Stimulated activated CD4-positive, alpha-beta T cell treated with anti-CD3 and anti-CD28 coated beads, Interleukin-15, amount 100 ng/mL, for 48 hours (primary cell): ENCODE data around the gene DCDC1.

Experiments
- DNase-seq, 2 donors: peaks; one replicate each; pipeline ENCODE4 v3.0.0-alpha.2; 2020; ENCODE audit warnings: low read depth in 2 of 2

Gene DCDC1

GRCh38 chr11:30852645-30853044 lies 516.9 kb downstream of the DCDC1 start:
- DNase-seq, result no peak

- DNase-seq, result no peak
These were observed 517.4 kb downstream of the DCDC1 start for GRCh38 chr11:30852091-30852490.

DNA sequence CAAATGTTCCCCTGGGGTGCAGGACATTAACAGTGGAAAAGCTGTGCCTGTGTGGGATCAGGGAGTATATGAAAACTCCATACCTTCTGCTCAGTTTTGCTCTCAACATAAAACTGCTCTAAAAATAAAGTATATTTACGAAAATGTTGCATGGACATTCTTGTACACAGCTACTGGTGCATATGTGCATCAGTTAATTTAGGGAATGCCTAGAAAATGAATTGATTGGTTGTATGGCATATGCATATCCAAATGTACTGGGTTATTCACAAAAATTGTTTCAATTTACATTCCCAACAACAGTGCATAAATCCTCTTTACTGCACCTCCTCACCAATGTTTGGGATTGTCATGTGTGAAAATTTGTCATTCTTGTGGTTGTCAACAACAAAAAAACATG lies 532.3 kb downstream of the DCDC1 start:
- DNase-seq, result no peak

- no peak for DNase-seq
These were observed 536.7 kb downstream of the DCDC1 start for GRCh38 chr11:30832831-30833230.

DNA sequence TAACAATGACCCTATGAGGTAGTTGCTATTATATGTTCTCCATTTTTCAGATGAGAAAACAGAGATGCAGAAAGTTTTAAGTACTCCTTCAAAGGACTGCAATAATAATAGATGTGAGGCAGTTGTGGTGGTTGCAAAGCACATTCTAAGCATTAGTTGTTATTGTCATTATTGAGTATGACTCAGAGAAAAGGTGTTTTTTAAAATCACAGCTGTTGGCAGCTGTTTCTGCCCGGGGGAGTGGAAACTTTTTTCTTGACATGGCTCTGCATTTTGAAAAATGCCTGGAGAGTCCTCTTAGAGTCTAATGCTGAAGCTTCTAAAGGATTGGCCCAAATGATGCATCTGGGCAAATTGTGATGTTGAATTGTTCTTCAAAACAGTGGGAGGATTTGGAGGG lies 538.9 kb downstream of the DCDC1 start:
- no peak for DNase-seq

DNA sequence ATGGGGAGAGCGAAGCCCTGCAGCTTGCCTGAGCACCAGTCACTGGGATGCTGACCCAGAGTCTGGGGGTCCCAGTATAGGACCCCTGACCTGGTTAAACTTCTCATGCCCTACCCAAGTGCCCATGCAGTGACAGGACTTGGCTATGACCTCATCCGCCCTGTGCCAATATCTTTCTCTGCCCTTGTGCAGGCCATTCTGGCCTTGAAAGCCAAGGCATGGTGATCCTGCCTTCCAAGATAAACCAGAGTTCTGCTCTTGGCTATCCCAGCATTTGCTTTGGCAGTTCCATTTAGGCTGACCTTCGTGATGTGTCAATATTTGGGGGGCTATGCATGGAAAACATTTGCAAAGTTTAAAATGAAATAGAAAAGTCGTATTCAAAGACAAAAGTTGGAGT lies 542.6 kb downstream of the DCDC1 start:
- no peak for DNase-seq

GRCh38 chr11:30825723-30826122 lies 543.8 kb downstream of the DCDC1 start:
- no peak for DNase-seq

DNA sequence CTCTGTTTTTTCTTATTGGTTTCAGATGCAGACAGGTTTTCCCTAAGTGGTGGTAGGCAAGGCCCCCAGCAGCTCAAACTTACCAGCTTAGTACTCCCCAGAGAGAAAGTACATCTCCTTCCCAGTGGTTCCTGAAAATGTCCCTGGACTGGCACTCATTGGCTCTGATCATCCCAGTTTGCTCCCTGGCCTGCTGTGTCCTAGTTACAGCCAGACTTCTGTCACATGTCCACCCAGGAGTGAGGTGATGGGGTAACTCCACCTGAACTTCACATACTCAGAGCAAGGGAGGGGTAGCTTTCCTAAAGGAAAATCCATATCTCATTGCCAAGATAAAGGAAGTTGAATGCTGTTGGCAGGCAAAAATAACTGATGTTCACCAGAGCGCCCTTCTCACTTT lies 546.4 kb downstream of the DCDC1 start:
- no peak for DNase-seq

- no peak for DNase-seq
These were observed 548.0 kb downstream of the DCDC1 start for GRCh38 chr11:30821438-30821965.

DNA sequence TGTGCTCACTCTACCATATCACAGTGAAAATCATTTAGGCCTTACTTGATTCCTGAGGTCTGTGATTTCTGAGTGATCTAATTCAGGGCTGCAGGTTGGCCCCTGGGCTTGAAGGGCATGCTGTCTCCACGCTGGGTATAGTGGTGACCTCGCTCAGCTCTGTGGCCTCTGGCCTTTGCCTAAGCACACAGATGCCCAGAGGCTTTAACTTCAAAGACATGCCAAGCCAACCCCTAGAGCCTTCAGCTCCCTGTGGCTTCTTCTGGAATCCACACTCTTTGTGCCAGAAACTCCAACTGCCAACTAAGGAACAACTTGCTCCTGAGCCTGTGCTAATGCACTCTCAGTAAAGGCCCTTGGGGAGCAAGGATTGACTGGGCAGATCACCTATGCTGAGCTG lies 550.8 kb downstream of the DCDC1 start:
- DNase-seq, result no peak

DNA sequence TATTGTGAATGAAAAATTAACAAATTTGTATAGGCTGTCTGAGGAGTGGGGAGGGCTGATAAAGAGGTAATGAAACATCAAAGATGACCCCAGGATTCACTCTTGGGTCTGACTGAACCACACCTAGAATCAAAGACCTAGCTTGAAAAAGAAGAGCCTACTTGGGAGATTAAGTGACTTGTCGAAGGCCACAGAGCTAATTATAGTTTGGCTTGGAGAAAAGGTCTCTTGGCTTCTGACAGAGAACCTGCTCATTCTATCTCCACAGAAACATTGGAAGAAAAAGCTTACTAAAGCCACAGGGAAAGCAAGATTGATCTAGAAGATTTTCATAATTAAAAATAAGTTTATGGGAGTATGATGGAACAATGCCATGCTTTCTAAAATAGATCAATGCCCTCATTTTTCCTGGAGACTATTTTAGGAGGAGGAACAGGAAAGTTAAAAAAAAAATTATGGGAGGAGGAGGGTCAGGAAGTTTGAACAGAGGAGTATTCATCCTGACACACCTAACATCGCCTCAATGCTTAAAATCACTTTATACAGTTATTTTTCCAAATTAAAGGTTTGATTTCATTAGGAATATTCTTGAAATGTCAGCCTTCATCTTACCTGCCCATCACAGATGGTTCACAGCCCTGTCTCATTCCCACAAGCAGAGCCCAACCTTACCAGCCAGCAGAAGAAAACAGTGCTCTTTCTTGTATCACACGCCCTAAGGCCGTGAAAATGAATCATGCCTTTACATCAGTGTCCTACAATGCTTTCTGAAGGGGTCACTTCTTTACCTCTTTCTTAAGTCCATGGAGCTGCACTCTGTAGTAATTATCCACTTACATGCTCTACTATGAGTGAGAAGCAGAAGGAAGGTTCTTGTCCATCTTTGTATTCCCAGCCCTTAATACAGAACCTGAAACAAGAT lies 552.3 kb downstream of the DCDC1 start:
- no peak for DNase-seq

DNA sequence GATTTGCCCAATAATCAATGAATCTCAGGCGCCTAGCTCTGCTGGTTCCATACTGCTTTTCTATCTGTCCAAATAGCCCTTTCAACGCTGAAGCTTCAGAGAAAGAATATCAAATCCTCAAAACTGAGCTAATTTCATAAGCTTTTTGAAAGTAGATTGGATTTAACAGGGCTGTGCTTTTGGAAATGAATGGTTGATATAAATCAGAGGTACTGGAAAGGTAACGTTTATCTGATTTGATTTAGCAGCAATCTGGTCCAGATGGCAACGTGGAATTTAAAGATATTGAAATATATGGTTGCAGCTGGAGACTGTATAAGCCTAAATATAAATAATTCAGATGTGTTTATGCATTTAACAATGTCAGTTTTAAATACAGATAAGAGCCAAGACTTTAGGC lies 553.9 kb downstream of the DCDC1 start:
- DNase-seq, result no peak

- DNase-seq, result no peak
These were observed 554.8 kb downstream of the DCDC1 start for GRCh38 chr11:30814737-30815136.
